Measurements from ENCODE around the gene PIGBOS1.

GRCh38 chr15:55356985-55357585 lies 38.2 kb upstream of the PIGBOS1 start:
- TF ChIP-seq CTCF (IDR thresholded peaks at IDR 0.05) (no peak), POLR2AphosphoS5 (IDR thresholded peaks at IDR 0.05; ENCODE audit: insufficient read depth in 1 of 2, low read depth in 1 of 2) (no peak)
